ENCODE data around the gene INSC. TPM values are rescaled to one million over a fixed set of nuclear protein-coding genes. Genes with fewer than 3 reads are reported as not detected.

Gene INSC
- total and polyA plus RNA-seq, 2 of the 13 experiments (the other 11 are each of a cell fraction or from before 2014, with no cell fraction given), result 0.09 TPM; not detected in 1

DNA sequence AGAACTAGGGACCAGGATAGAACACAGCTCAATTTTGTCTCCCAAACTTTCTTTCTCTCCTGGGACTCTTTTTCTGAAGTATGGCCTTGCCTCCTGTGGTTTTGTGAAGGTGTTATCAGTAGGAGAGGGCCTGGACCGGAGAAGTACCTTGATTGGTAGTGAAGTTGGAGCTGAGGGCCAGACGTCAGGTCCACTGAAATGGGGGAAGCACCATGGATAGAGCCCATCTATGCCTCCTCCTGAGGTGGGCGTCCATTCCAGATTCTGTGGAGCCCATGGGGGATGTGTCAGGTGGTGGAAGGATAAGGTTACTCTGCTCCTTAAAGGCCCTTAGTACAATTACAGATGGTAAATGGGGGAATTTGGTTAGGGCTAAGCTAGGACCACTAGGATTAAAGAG is 109.7 kb downstream of the INSC start (continued):
- TF ChIP-seq, protein P1, sequence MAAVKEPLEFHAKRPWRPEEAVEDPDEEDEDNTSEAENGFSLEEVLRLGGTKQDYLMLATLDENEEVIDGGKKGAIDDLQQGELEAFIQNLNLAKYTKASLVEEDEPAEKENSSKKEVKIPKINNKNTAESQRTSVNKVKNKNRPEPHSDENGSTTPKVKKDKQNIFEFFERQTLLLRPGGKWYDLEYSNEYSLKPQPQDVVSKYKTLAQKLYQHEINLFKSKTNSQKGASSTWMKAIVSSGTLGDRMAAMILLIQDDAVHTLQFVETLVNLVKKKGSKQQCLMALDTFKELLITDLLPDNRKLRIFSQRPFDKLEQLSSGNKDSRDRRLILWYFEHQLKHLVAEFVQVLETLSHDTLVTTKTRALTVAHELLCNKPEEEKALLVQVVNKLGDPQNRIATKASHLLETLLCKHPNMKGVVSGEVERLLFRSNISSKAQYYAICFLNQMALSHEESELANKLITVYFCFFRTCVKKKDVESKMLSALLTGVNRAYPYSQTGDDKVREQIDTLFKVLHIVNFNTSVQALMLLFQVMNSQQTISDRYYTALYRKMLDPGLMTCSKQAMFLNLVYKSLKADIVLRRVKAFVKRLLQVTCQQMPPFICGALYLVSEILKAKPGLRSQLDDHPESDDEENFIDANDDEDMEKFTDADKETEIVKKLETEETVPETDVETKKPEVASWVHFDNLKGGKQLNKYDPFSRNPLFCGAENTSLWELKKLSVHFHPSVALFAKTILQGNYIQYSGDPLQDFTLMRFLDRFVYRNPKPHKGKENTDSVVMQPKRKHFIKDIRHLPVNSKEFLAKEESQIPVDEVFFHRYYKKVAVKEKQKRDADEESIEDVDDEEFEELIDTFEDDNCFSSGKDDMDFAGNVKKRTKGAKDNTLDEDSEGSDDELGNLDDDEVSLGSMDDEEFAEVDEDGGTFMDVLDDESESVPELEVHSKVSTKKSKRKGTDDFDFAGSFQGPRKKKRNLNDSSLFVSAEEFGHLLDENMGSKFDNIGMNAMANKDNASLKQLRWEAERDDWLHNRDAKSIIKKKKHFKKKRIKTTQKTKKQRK (IDR thresholded peaks at IDR 0.05; ENCODE audit: low read length), result no peak
- TF ChIP-seq, protein P2, sequence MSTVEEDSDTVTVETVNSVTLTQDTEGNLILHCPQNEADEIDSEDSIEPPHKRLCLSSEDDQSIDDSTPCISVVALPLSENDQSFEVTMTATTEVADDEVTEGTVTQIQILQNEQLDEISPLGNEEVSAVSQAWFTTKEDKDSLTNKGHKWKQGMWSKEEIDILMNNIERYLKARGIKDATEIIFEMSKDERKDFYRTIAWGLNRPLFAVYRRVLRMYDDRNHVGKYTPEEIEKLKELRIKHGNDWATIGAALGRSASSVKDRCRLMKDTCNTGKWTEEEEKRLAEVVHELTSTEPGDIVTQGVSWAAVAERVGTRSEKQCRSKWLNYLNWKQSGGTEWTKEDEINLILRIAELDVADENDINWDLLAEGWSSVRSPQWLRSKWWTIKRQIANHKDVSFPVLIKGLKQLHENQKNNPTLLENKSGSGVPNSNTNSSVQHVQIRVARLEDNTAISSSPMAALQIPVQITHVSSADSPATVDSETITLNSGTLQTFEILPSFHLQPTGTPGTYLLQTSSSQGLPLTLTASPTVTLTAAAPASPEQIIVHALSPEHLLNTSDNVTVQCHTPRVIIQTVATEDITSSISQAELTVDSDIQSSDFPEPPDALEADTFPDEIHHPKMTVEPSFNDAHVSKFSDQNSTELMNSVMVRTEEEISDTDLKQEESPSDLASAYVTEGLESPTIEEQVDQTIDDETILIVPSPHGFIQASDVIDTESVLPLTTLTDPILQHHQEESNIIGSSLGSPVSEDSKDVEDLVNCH (CRISPR knock-in tag; IDR thresholded peaks at IDR 0.05), result no peak
- TF ChIP-seq, protein P3, sequence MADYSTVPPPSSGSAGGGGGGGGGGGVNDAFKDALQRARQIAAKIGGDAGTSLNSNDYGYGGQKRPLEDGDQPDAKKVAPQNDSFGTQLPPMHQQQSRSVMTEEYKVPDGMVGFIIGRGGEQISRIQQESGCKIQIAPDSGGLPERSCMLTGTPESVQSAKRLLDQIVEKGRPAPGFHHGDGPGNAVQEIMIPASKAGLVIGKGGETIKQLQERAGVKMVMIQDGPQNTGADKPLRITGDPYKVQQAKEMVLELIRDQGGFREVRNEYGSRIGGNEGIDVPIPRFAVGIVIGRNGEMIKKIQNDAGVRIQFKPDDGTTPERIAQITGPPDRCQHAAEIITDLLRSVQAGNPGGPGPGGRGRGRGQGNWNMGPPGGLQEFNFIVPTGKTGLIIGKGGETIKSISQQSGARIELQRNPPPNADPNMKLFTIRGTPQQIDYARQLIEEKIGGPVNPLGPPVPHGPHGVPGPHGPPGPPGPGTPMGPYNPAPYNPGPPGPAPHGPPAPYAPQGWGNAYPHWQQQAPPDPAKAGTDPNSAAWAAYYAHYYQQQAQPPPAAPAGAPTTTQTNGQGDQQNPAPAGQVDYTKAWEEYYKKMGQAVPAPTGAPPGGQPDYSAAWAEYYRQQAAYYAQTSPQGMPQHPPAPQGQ (CRISPR knock-in tag; IDR thresholded peaks at IDR 0.05; ENCODE audit: borderline replicate concordance), result no peak

DNA sequence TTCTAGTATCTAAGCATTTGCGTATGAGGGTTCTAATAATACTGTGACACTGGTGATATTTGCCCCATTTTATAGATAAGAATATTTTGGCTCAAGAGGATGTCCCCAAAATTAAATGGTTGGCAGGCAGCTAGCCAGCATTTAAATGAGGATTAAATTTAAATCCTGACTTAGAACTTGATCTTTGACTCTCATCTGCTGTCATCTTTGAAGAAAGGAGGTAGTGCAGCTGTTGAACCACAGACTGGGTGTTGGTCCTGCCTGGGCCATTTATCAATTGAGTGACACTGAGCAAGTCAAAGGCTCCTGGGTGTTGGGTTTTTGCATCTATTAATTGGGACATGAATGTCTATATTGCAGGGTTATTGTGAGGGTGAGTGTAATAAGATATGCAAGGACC is 112.3 kb downstream of the INSC start:
- H3K9ac ChIP-seq (ENCODE audit: insufficient read depth, low read depth, low read length), result no peak overlapping the region
- ATAC-seq, result no peak
- no peak overlapping the region for H2AFZ ChIP-seq (ENCODE audit: low read length)
- no peaks in the 10 kb centered on the region for H3K4me1 ChIP-seq (ENCODE audit: insufficient read depth, low read length)
- no peak for TF ChIP-seq HIVEP1 (CRISPR knock-in tag; IDR thresholded peaks at IDR 0.05)
- no peak for TF ChIP-seq CREM (IDR thresholded peaks at IDR 0.05)
- no peak for TF ChIP-seq CREM (CRISPR knock-in tag; IDR thresholded peaks at IDR 0.05)
- TF ChIP-seq ZFX (CRISPR knock-in tag; IDR thresholded peaks at IDR 0.05; ENCODE audit: low read depth), result no peak
- TF ChIP-seq, protein P4, sequence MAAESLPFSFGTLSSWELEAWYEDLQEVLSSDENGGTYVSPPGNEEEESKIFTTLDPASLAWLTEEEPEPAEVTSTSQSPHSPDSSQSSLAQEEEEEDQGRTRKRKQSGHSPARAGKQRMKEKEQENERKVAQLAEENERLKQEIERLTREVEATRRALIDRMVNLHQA (CRISPR knock-in tag; IDR thresholded peaks at IDR 0.05), result no peak
- TF ChIP-seq KDM4B (CRISPR knock-in tag; IDR thresholded peaks at IDR 0.05), result no peak
- TF ChIP-seq ZNF652 (CRISPR knock-in tag; IDR thresholded peaks at IDR 0.05; ENCODE audit: borderline replicate concordance, low read depth), result no peak
- TF ChIP-seq ZNF256 (CRISPR knock-in tag; conservative IDR thresholded peaks at IDR 0.05), result no peak
- TF ChIP-seq, protein P5, sequence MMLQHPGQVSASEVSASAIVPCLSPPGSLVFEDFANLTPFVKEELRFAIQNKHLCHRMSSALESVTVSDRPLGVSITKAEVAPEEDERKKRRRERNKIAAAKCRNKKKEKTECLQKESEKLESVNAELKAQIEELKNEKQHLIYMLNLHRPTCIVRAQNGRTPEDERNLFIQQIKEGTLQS (CRISPR knock-in tag; IDR thresholded peaks at IDR 0.05), result no peak
- no peak for TF ChIP-seq ZNF850 (CRISPR knock-in tag; conservative IDR thresholded peaks at IDR 0.05)
- TF ChIP-seq TARDBP (CRISPR knock-in tag; IDR thresholded peaks at IDR 0.05), result no peak
- WGBS (ENCODE audit: low lambda C conversion rate), result 8% methylated on average over 1 of the region's 1 CpG
- in situ Hi-C loops (cut with HindIII; ENCODE audit: extremely low pct_ligation_motif_present, low pct_unique_long_range_greater_than_20kb), result no loop called here
- intact Hi-C loops (cut with micrococcal nuclease; ENCODE audit: unreplicated experiment), result no loop called here
- FAIRE-seq, result no peak
- H3K27me3 ChIP-seq (ENCODE audit: control insufficient read depth in 1 of 2, insufficient read depth in 2 of 2, low read length in 2 of 2), result no peaks in the 10 kb centered on the region; a peak in 1 of 5 replicates
- no TSS peak for BruUV-seq (replicated peaks)
- no peaks in the 10 kb centered on the region for H3K9me3 ChIP-seq (ENCODE audit: low read length)
- no peak overlapping the region for H3K4me2 ChIP-seq (ENCODE audit: low read depth, low read length)
- no peak overlapping the region for H3K4me3 ChIP-seq (replicated peaks in 1 of 3; ENCODE audit: insufficient read depth in 1 of 3, low read depth in 2 of 3, low read length in 3 of 3)
- H4K20me1 ChIP-seq (ENCODE audit: insufficient read depth, low read length), result no peaks in the 10 kb centered on the region
- no peaks in the 10 kb centered on the region for H3K36me3 ChIP-seq (replicated peaks in 1 of 2; ENCODE audit: control insufficient read depth in 1 of 2, insufficient read depth in 2 of 2, low read length in 2 of 2)
- H3K79me2 ChIP-seq (ENCODE audit: insufficient read depth, low read length), result no peaks in the 10 kb centered on the region
- ChIA-PET POLR2A (no interaction called here), CTCF (ENCODE audit: low intra/inter-chr PET ratio, low total read pairs) (no interaction called here)
- DNase-seq (ENCODE audit: low spot score), result no peak
- no peak overlapping the region for H3K27ac ChIP-seq (ENCODE audit: extremely low read length, insufficient read depth, low read length)

Measured in HepG2 (cell line).